WERI-Rb-1 (cell line): ENCODE data around the gene NECTIN1.

ENCODE experiments used
- DNase-seq: peaks from one replicate; pipeline ENCODE4 v3.0.0-alpha.2; 2020
- H3K27ac ChIP-seq: fragments of 250-450 bp; sonication (Bioruptor Pico); 2 replicates; pipeline ENCODE4 v1.5.1; 2020; ENCODE audit warnings: mild to moderate bottlenecking, moderate library complexity
- H3K27me3 ChIP-seq: fragments of 250-450 bp; sonication (Bioruptor Pico); 2 replicates; pipeline ENCODE4 v1.5.1; 2021; ENCODE audit warnings: mild to moderate bottlenecking, low read depth, moderate library complexity; ENCODE audit not compliant: insufficient read depth, severe bottlenecking
- H3K36me3 ChIP-seq: fragments of 250-450 bp; sonication (Bioruptor Pico); 2 replicates; pipeline ENCODE4 v1.5.1; 2020; ENCODE audit warnings: mild to moderate bottlenecking, moderate library complexity
- H3K4me3 ChIP-seq: 2 replicates; pipeline ENCODE4 v1.5.1; 2011; ENCODE audit warnings: low read depth, mild to moderate bottlenecking, control low read depth, low read length
- H3K9me3 ChIP-seq: fragments of 250-450 bp; sonication (Bioruptor Pico); 2 replicates; pipeline ENCODE4 v1.5.1; 2021; ENCODE audit warnings: mild to moderate bottlenecking, moderate library complexity; ENCODE audit not compliant: severe bottlenecking
- CTCF ChIP-seq: IDR thresholded peaks from 2 replicates; pipeline ENCODE4 v1.5.1; 2011; ENCODE audit warnings: low read depth, mild to moderate bottlenecking, control low read depth, inconsistent platforms, low read length

NECTIN1 gene

DNA sequence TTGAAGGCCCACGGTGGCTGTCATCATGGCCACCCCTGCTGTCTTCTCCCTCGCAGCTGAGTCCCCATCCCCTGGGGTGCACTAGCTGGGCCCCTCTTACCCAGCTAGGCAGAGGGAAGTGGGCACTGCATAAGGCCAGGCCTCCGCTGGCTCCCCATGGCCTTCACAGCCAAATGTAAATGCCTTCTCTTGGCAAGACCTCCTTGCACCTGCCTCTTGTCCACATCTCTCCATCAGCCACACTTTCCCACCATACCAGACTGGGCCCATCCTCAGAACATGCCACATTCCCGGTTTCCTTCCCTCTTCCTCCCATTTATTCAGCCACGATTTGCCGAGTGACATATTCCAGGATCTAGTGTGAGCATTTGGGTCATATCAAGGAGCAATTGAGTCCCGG, 49.7 kb downstream of the NECTIN1 start:
- DNase-seq: no peak
- Histone ChIP-seq H3K36me3 (peaks cover 42% of the 10 kb centered on the region), H3K27me3 (no peaks in the 10 kb centered on the region), H3K9me3 (no peaks in the 10 kb centered on the region), H3K4me3 (no peak overlapping the region), H3K27ac (no peak overlapping the region)
- TF ChIP-seq CTCF: no peak

DNA sequence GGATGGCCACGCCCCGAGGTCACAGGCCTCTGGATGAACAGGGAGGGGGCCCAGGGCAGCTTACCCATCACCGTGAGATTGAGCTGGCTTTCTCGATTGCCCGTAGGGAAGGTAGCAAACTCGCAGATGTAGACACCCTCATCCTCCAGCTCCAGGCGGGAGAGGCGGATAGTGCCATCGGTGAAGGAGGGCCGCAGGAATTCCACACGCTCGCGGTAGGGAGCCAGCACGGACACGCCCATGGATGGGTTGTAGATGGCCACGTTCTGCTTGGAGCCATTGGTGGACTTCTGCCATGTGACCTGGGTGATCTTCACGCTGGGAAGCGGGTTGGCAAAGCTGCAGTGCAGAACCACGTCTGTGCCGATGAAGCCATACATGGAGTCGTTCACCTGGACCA, 50.6 kb downstream of the NECTIN1 start:
- Histone ChIP-seq H3K36me3 (peaks cover 52% of the 10 kb centered on the region), H3K27ac (no peak overlapping the region), H3K27me3 (no peaks in the 10 kb centered on the region), H3K4me3 (no peak overlapping the region), H3K9me3 (no peaks in the 10 kb centered on the region)
- no peak for DNase-seq
- TF ChIP-seq CTCF: no peak

DNA sequence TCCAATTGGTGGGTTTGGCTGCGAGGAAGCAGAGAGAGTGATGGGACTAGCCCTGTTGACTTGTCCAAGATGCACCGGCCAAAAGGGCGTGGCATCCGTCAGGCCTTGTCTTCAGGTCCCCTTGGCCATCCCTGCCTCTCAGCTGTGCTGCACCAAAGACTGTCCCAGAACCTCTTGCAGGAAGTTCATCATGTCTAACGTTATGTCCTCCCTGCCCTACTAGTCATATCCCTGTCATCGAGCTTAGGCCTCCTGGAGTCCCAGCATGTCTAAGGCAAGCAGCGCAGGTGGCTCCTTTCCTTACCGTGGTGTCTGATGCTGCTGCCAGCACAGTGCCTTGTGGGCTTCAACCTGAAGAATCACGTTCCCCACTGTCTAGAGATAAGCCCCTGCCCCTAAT, 51.2 kb downstream of the NECTIN1 start:
- Histone ChIP-seq H3K4me3 (no peak overlapping the region), H3K27ac (no peak overlapping the region), H3K9me3 (no peaks in the 10 kb centered on the region), H3K36me3 (peaks cover 57% of the 10 kb centered on the region), H3K27me3 (no peaks in the 10 kb centered on the region)
- no peak for TF ChIP-seq CTCF
- DNase-seq: no peak

- peaks cover 58% of the 10 kb centered on the region for H3K36me3 ChIP-seq
- no peak overlapping the region for H3K4me3 ChIP-seq
- H3K27me3 ChIP-seq: no peaks in the 10 kb centered on the region
- no peaks in the 10 kb centered on the region for H3K9me3 ChIP-seq
- TF ChIP-seq CTCF: no peak
- no peak overlapping the region for H3K27ac ChIP-seq
- no peak for DNase-seq
These were observed 52.5 kb downstream of the NECTIN1 start for GRCh38 chr11:119676461-119677020.

GRCh38 chr11:119673759-119674336, 55.2 kb downstream of the NECTIN1 start:
- TF ChIP-seq CTCF: peak; percentile 70
- H3K27me3 ChIP-seq: no peaks in the 10 kb centered on the region
- no peak overlapping the region for H3K4me3 ChIP-seq
- H3K27ac ChIP-seq: peak overlapping the region; percentile 33
- peak; percentile 72 for DNase-seq
- H3K36me3 ChIP-seq: peaks cover 63% of the 10 kb centered on the region
- H3K9me3 ChIP-seq: no peaks in the 10 kb centered on the region
